Inflammatory macrophage (primary cell): Measurements from ENCODE around the gene NCF4.

ENCODE experiments used
- DNase-seq, 2 donors: peaks; one replicate each; pipeline ENCODE4 v3.0.0-alpha.2; 2020 to 2022

Gene NCF4

GRCh38 chr22:36899498-36899897, 38.7 kb downstream of the NCF4 start:
- DNase-seq, result no peak

GRCh38 chr22:36900225-36900624, 39.4 kb downstream of the NCF4 start:
- no peak for DNase-seq

- no peak for DNase-seq
Measured at GRCh38 chr22:36900880-36901279, 40.1 kb downstream of the NCF4 start.

- no peak for DNase-seq
Measured at GRCh38 chr22:36901411-36902142, 40.8 kb downstream of the NCF4 start.

- peak; percentile 53 to 66 for DNase-seq
Measured at GRCh38 chr22:36902143-36902926, 41.5 kb downstream of the NCF4 start.

GRCh38 chr22:36904260-36904880, 43.6 kb downstream of the NCF4 start:
- DNase-seq, result no peak

- no peak for DNase-seq
Measured at GRCh38 chr22:36907253-36908195, 46.7 kb downstream of the NCF4 start.

- DNase-seq, result no peak
Measured at GRCh38 chr22:36910461-36910860, 49.7 kb downstream of the NCF4 start.

- DNase-seq, result no peak
Measured at GRCh38 chr22:36911887-36912661, 51.3 kb downstream of the NCF4 start.

GRCh38 chr22:36912694-36913426, 52.1 kb downstream of the NCF4 start:
- no peak for DNase-seq

GRCh38 chr22:36913427-36914389, 52.9 kb downstream of the NCF4 start, which contains the start of gene CSF2RB:
TSS of gene CSF2RB (plus strand) at chr22:36913628. CDS start at chr22:36922208, 8,580 bp downstream.
- DNase-seq, result peak; percentile 96

GRCh38 chr22:36914390-36914752, 53.6 kb downstream of the NCF4 start:
- no peak for DNase-seq

- no peak for DNase-seq
Measured at GRCh38 chr22:36916034-36916433, 55.2 kb downstream of the NCF4 start.

GRCh38 chr22:36918586-36919284, 57.9 kb downstream of the NCF4 start:
- DNase-seq, result peak in 1 of 2 donors; percentile 36

GRCh38 chr22:36921309-36922104, 60.7 kb downstream of the NCF4 start:
- peak; percentile 78 to 88 for DNase-seq

- no peak for DNase-seq
Measured at GRCh38 chr22:36922105-36922608, 61.4 kb downstream of the NCF4 start.

GRCh38 chr22:36922711-36923110, 61.9 kb downstream of the NCF4 start:
- DNase-seq, result no peak
